Right ventricle myocardium superior (tissue), 1 donor: Measurements from ENCODE around the gene NPFFR1. TPM values are rescaled to one million over a fixed set of nuclear protein-coding genes. Genes with fewer than 3 reads are reported as not detected.

Source experiments
- ATAC-seq: fragments of 200-7000 bp; cut with Tn5 transposase; one replicate; pipeline ENCODE4 v1.9.1; 2020; ENCODE audit warnings: mild to moderate bottlenecking; ENCODE audit not compliant: poor library complexity
- DNase-seq: peaks from one replicate; pipeline ENCODE4 v3.0.0-alpha.2; 2020
- intact Hi-C: fragments of 100-400 bp; cut with DNase I; formaldehyde crosslinking; loops from one replicate; pipeline ENCODE4 v1.11.2; 2022
- long read RNA-seq: library from polyadenylated mRNA; unstranded; transcript quantifications from one replicate; pipeline ENCODE4 v2.0.0, GENCODE V29; 2021
- total RNA-seq: library from RNA; stranded (reverse); fragmentation: NEBNext Ultra II Directional; extraction: Animal tissue kit (Norgen Biotek cat#: 25700); gene quantifications from one replicate; pipeline ENCODE4 v1.2.1, GENCODE V29; 2021
- donor health status: DM: no; HTN: yes; CAD: no; lungs with severe emphysema.

NPFFR1 gene
- total RNA-seq: 0.03 TPM
- long read RNA-seq: 0 reads

- ATAC-seq (peak; percentile 65), DNase-seq (no peak)
- intact Hi-C loops: no loop called here
Observed at GRCh38 chr10:70283445-70284399, at the start of gene NPFFR1. NPFFR1 (minus strand) TSS chr10:70284004; CDS start chr10:70283676, 328 bp downstream.

GRCh38 chr10:70333268-70333667 lies 49.5 kb upstream of the NPFFR1 start:
- ATAC-seq (no peak), DNase-seq (no peak)
- intact Hi-C loops: no loop called here

- ATAC-seq (peak; percentile 90), DNase-seq (peak; percentile 62)
Observed at GRCh38 chr10:70331486-70332268, 47.9 kb upstream of the NPFFR1 start.

GRCh38 chr10:70331160-70331485 lies 47.3 kb upstream of the NPFFR1 start:
- DNase-seq (no peak), ATAC-seq (no peak)
- intact Hi-C loops: no loop called here

More at GRCh38 chr10:70331486-70332268, 47.9 kb upstream of the NPFFR1 start:
- intact Hi-C loops: no loop called here

GRCh38 chr10:70330671-70331070 lies 46.9 kb upstream of the NPFFR1 start:
- no peak for ATAC-seq
- intact Hi-C loops: no loop called here
- DNase-seq: no peak

GRCh38 chr10:70328967-70329366 lies 45.2 kb upstream of the NPFFR1 start:
- intact Hi-C loops: no loop called here
- ATAC-seq (no peak), DNase-seq (no peak)

GRCh38 chr10:70328018-70328417 lies 44.2 kb upstream of the NPFFR1 start:
- ATAC-seq (no peak), DNase-seq (no peak)
- intact Hi-C loops: no loop called here

- ATAC-seq (peak; percentile 10), DNase-seq (no peak)
- intact Hi-C loops: no loop called here
Observed at GRCh38 chr10:70324951-70325781, 41.4 kb upstream of the NPFFR1 start.

GRCh38 chr10:70324339-70324861 lies 40.6 kb upstream of the NPFFR1 start:
- ATAC-seq (peak; percentile 62), DNase-seq (no peak)
- intact Hi-C loops: no loop called here

- peak; percentile 22 for ATAC-seq
- no peak for DNase-seq
- intact Hi-C loops: no loop called here
Observed at GRCh38 chr10:70323697-70324338, 40.0 kb upstream of the NPFFR1 start.

- DNase-seq: no peak
- intact Hi-C loops: no loop called here
- ATAC-seq: no peak
Observed at GRCh38 chr10:70323138-70323696, 39.4 kb upstream of the NPFFR1 start.

- intact Hi-C loops: no loop called here
- no peak for DNase-seq
Observed at GRCh38 chr10:70321897-70322890, 38.4 kb upstream of the NPFFR1 start.

GRCh38 chr10:70321233-70321632 lies 37.4 kb upstream of the NPFFR1 start:
- no peak for DNase-seq
- intact Hi-C loops: no loop called here
- ATAC-seq: no peak

More at GRCh38 chr10:70321897-70322890, 38.4 kb upstream of the NPFFR1 start:
- ATAC-seq: no peak

- peak; percentile 65 for ATAC-seq
- DNase-seq: no peak
- intact Hi-C loops: no loop called here
Observed at GRCh38 chr10:70320751-70321150, 36.9 kb upstream of the NPFFR1 start.

- ATAC-seq (no peak), DNase-seq (no peak)
- intact Hi-C loops: no loop called here
Observed at GRCh38 chr10:70319824-70320223, 36.0 kb upstream of the NPFFR1 start.

- no peak for ATAC-seq
- no peak for DNase-seq
- intact Hi-C loops: no loop called here
Observed at GRCh38 chr10:70319183-70319582, 35.4 kb upstream of the NPFFR1 start.

GRCh38 chr10:70317943-70318318 lies 34.1 kb upstream of the NPFFR1 start:
- ATAC-seq (no peak), DNase-seq (no peak)
- intact Hi-C loops: no loop called here
